Omental fat pad (tissue), 4 donors: ENCODE measurements around the gene MAST4. TPM values are rescaled to one million over a fixed set of nuclear protein-coding genes. Genes with fewer than 3 reads are reported as not detected.

Experiments
- ATAC-seq: fragments of 150-250 bp; one replicate; pipeline ENCODE4 v1.9.1; 2016; ENCODE audit warnings: mild to moderate bottlenecking, moderate library complexity; ENCODE audit not compliant: low FRiP score
- DNase-seq: peaks from one replicate; pipeline ENCODE4 v3.0.0-alpha.2; 2019; ENCODE audit warnings: low spot score
- CTCF ChIP-seq, 3 donors: fragments of 450-650 bp; IDR thresholded peaks; one replicate each; pipeline ENCODE4 v1.5.1; 2016 to 2017; ENCODE audit warnings: antibody characterized with exemption in 3 of 3, mild to moderate bottlenecking in 3 of 3, moderate library complexity in 2 of 3
- total RNA-seq, 4 donors: library from RNA; depleted of rRNA; stranded (reverse); fragments of >200 nt; gene quantifications; one replicate each; pipeline ENCODE4 v1.1.0, GENCODE V29; 2016

The MAST4 gene
- total RNA-seq, 4 donors from 2014 or later = 52.2 to 76.8 (median 57.3) TPM

- DNase-seq (no peak), ATAC-seq (no peak)
- no peak for TF ChIP-seq CTCF (IDR thresholded peaks at IDR 0.05)
Measured at GRCh38 chr5:66993448-66993847, 397.3 kb downstream of the MAST4 start.

- DNase-seq (no peak), ATAC-seq (no peak)
- no peak for TF ChIP-seq CTCF (IDR thresholded peaks at IDR 0.05)
Measured at GRCh38 chr5:66993882-66994281, 397.7 kb downstream of the MAST4 start.

GRCh38 chr5:66994790-66995189 lies 398.6 kb downstream of the MAST4 start:
- ATAC-seq (no peak), DNase-seq (no peak)
- no peak for TF ChIP-seq CTCF (IDR thresholded peaks at IDR 0.05)

GRCh38 chr5:67000794-67001475 lies 404.7 kb downstream of the MAST4 start:
- ATAC-seq = no peak
- no peak for TF ChIP-seq CTCF (IDR thresholded peaks at IDR 0.05)
- no peak for DNase-seq

GRCh38 chr5:67002832-67003684 lies 406.9 kb downstream of the MAST4 start:
- TF ChIP-seq CTCF (IDR thresholded peaks at IDR 0.05) = no peak
- DNase-seq (no peak), ATAC-seq (no peak)

GRCh38 chr5:67003685-67003934 lies 407.4 kb downstream of the MAST4 start:
- ATAC-seq (no peak), DNase-seq (no peak)
- TF ChIP-seq CTCF (IDR thresholded peaks at IDR 0.05) = no peak
